HG03108 (cell line): ENCODE data around the gene ACTL8.

Experiments
- ATAC-seq: cut with Tn5 transposase; IDR thresholded peaks from one replicate; pipeline ENCODE4 v1.9.1; 2021; ENCODE audit warnings: moderate library complexity; ENCODE audit not compliant: unreplicated experiment

ACTL8 gene

GRCh38 chr1:17765444-17766411, 10.6 kb downstream of the ACTL8 start:
- no peak for ATAC-seq

GRCh38 chr1:17768651-17769241, 13.6 kb downstream of the ACTL8 start:
- no peak for ATAC-seq

- ATAC-seq = no peak
Observed at GRCh38 chr1:17770983-17771382, 15.8 kb downstream of the ACTL8 start.

GRCh38 chr1:17772615-17773212, 17.6 kb downstream of the ACTL8 start:
- no peak for ATAC-seq

- no peak for ATAC-seq
Observed at GRCh38 chr1:17773591-17774326, 18.6 kb downstream of the ACTL8 start.

GRCh38 chr1:17774452-17774851, 19.3 kb downstream of the ACTL8 start:
- no peak for ATAC-seq

GRCh38 chr1:17775796-17776195, 20.7 kb downstream of the ACTL8 start:
- ATAC-seq = no peak

- no peak for ATAC-seq
Observed at GRCh38 chr1:17776426-17776825, 21.3 kb downstream of the ACTL8 start.

- ATAC-seq = no peak
Observed at GRCh38 chr1:17777330-17777729, 22.2 kb downstream of the ACTL8 start.

- no peak for ATAC-seq
Observed at GRCh38 chr1:17777818-17778217, 22.7 kb downstream of the ACTL8 start.

- no peak for ATAC-seq
Observed at GRCh38 chr1:17780916-17781315, 25.8 kb downstream of the ACTL8 start.

GRCh38 chr1:17789926-17790325, 34.8 kb downstream of the ACTL8 start:
- ATAC-seq = no peak

- ATAC-seq = no peak
Observed at GRCh38 chr1:17790383-17791054, 35.4 kb downstream of the ACTL8 start.

GRCh38 chr1:17791055-17791390, 35.9 kb downstream of the ACTL8 start:
- no peak for ATAC-seq

- ATAC-seq = no peak
Observed at GRCh38 chr1:17791480-17791879, 36.3 kb downstream of the ACTL8 start.

GRCh38 chr1:17792421-17792820, 37.3 kb downstream of the ACTL8 start:
- ATAC-seq = no peak

GRCh38 chr1:17795081-17795809, 40.1 kb downstream of the ACTL8 start:
- no peak for ATAC-seq

- no peak for ATAC-seq
Observed at GRCh38 chr1:17795836-17796645, 40.9 kb downstream of the ACTL8 start.

- ATAC-seq = no peak
Observed at GRCh38 chr1:17797478-17797877, 42.3 kb downstream of the ACTL8 start.
